LHCN-M2 (cell line): ENCODE measurements around the gene ABCB11. TPM values are rescaled to one million over a fixed set of nuclear protein-coding genes. Genes with fewer than 3 reads are reported as not detected.
"Not testable (repeated sequence)": the region's sequence is repeated elsewhere in the genome, so short reads cannot be mapped to it uniquely, and the experiment has no call there.

Experiments
- DNase-seq: peaks from one replicate; pipeline ENCODE4 v3.0.0-alpha.2; 2012; ENCODE audit warnings: low read depth
- total RNA-seq: library from RNA; depleted of rRNA; stranded (reverse); fragments of >200 nt; gene quantifications from 2 replicates; pipeline ENCODE4 v1.2.3, GENCODE V29; 2014; rRNA removed

The ABCB11 gene
- total RNA-seq, 1 experiment from 2014 or later: not detected

DNA sequence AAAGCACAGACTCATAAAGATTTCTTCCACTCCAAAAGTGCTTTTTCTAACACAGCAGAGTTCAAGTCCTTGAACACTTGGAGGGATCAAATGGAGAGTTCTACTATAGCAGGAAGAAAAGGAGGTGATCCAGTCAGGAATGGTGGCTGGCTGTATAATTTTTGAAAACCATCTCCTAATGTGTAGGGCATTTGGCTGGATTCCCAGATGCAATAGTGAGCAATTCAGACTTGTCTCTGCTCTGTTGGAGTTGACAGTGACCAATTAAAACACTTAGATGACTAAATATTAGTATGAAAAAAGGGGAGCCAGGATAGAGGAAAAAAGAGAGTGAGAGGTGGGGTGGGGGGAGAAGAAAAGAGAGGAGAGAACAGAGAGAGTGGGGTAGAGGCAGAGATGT lies 135.4 kb downstream of the ABCB11 start:
- no peak for DNase-seq

DNA sequence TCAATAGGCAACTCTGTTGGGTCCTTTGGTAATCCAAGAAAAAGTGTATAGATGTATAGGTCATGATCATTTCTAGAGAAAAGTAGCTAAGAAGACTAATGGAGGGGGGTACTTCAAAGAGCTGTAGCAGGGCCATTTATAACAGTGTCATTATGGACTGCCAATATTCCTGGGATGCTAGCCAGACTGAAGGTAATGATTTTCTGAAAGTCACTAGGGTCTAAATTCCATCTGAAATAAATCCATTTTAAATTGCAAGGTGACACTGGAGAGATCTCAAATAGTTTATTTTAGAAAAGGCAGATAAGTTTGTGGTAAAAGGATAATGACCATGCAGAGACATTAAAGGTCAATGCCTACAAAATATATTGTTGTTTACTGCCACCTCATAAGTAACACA lies 136.4 kb downstream of the ABCB11 start:
- DNase-seq: no peak

DNA sequence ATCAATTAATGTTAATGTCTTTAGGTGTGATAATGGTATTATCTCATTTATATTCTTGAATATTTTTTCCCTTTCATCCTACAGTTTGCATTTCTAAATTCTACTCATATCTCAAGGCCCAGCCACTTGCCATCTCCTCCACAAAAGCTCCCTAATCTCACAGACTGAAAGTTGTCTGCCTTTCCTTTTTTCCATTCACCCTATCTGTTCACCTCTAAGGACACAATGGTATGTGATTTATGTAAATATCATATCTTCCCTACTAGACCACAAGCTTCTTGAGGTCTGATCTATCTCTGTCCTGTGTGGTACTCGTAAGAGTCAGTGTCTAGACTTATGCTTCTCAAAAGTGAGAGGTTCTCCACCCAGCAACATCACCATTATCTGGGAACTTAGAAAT lies 137.0 kb downstream of the ABCB11 start:
- DNase-seq: no peak

DNA sequence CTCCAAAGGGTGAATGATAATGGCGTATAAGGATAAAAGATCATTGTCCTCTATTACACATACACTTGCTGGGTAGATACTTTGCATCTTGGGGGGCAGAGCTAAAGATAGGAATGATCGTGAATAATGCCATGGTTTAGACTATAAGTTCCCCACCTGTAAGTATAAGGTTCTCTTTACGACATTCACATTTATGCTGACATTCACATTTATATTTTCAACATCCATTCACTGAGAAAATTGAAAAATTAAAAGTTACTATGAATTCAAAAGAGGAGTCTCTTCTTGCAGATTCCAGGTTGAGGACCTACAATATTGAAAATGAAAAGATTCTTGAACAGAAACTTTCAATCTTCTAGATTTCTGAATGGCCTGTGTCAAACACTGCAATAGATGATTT lies 138.8 kb downstream of the ABCB11 start:
- no peak for DNase-seq

DNA sequence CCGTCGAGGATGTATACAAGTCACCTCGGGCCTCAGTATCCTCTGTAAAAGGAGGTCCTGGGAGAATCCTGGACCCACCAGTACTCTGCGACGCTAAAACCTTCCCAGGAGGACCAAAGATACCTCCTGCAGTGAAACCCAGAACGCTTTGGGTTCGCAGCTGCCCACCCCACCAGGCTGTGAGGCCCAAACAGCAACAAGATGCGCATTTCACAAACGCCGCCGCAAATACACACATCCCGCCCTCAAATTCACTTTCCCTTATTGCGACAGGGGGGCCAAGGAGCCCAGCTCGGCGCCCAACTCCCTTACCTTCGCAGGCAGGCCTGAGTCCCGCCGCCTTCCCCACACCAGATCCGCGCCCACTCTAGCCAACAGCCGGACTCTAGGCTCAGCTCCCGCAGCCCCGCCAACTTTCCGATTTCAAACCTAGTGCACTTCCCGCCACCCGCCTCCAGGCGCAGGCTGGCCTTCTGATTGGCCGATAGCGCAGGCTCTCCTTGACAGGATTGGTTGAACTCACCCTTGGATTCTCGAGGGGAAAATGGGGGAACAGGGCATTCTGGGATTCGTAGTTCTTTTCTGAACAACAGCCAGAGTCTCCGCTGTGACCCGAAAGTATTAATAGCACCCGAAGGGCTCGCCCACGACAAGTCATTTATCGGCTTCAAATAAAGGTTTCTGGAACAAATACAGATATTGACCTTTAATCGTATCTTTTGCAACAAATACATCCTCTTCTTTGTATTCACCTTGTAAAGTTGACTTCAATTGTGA lies 140.9 kb downstream of the ABCB11 start, which contains the start of gene SPC25:
Gene SPC25, minus strand, starts transcription at position 425 of the 777 bp plus-strand sequence. CDS start 911 bp downstream, outside the sequence.
- DNase-seq: peak; percentile 92

DNA sequence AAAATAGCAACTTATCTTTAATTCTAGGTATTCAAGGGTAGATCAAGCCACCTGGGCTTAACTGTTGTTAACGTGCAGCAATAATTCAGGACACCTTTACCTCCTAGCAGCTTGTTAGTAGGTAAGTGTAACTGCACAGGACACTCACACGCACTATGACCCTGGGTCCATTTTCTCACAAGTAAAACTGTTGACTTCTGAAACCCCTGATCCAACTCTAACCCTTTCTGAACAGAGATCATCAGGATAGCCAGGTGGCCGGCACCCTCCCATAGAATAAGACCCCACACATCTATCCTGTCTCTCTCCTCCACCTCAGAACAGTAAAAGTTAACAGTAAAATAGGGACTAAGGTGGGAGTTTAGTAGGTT lies 141.5 kb downstream of the ABCB11 start:
- no peak for DNase-seq

DNA sequence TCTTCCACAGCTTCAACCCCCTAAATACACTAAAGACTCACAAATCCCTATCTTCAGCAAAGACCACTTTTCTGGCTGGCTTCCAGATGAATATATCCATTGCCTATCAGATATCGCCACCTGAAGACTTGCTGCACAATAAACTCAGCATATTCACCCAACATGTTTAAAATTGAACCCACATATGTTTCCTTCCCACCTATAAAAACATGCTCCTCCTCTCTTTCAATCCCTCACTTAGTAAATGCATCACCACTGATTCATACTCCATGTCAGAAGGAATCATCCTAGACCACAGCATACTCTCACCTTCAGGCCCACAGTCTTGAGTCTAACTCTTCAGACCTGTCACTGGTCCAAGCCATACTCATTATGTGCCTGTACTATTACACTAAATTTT lies 146.1 kb downstream of the ABCB11 start:
- peak; percentile 42 for DNase-seq

DNA sequence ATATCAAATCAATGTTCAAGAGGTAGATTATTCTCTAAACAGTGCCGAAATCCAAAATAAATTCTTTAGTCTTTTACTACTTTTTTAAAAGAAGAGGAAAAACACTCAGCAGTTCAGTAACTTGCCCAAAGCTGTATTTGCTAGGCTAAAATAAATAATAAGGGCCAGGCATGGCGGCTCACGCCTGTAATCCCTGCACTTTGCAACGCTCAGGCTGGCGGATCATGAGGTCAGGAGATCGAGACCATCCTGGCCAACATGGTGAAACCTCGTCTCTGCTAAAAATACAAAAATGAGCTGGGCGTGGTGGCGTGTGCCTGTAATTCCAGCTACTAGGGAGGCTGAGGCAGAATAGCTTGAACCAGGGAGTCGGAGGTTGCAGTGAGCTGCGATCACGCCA lies 149.0 kb downstream of the ABCB11 start:
- not testable (repeated sequence) for DNase-seq

DNA sequence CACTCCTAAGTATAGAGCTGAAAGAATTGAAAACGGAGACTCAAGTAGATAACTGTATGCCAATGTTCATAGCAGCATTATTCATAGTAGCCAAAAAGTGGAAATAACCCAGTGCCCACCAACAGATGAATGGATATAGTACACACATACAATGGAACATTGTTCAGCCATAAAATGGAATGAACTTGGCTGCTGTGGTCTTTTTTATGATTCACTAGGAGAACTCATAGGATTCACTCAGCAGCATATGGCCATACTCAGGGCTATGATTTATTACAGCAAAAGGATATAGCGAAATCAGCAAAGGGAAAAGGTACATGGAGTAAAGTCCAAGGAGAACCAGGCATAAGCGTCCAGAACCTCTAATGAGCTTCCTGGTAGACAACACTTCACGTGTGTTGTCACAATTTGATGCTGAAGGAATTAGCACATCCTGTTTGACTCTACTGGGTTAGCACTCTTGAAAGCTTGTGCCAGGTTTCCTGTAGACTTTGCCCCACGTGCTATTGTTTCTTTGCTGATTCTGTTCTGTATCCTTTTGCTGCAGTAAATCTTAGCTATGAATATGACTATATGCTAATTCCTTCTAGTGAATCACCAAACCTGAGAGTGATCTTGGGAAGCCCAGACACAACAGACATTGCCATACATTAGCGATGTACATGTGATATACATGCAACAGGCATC lies 156.6 kb downstream of the ABCB11 start:
- no peak for DNase-seq

DNA sequence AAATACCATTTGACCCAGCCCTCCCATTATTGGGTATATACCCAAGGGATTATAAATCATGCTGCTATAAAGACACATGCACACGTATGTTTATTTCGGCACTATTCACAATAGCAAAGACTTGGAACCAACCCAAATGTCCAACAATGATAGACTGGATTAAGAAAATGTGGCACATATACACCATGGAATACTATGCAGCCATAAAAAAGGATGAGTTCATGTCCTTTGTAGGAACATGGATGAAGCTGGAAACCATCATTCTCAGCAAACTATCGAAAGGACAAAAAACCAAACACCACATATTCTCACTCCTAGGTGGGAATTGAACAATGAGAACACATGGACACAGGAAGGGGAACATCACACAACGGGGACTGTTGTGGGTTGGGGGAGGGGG lies 160.3 kb downstream of the ABCB11 start:
- not testable (repeated sequence) for DNase-seq

Other genes starting within 250 kb of the ABCB11 start
- gene NOSTRIN, start 228.7 kb downstream of the ABCB11 start, total RNA-seq: not detected in 2 replicates
- gene SPC25, start 140.9 kb downstream of the ABCB11 start, total RNA-seq: 34.6 and 35.1 TPM in 2 replicates
- gene G6PC2, start 130.0 kb downstream of the ABCB11 start, total RNA-seq: not detected in 2 replicates
- gene DHRS9, start 38.2 kb upstream of the ABCB11 start, total RNA-seq: not detected in 2 replicates